ENCODE results near the gene MTRF1.
"Not testable (repeated sequence)": the region's sequence is repeated elsewhere in the genome, so short reads cannot be mapped to it uniquely, and the experiment has no call there.

The MTRF1 gene

DNA sequence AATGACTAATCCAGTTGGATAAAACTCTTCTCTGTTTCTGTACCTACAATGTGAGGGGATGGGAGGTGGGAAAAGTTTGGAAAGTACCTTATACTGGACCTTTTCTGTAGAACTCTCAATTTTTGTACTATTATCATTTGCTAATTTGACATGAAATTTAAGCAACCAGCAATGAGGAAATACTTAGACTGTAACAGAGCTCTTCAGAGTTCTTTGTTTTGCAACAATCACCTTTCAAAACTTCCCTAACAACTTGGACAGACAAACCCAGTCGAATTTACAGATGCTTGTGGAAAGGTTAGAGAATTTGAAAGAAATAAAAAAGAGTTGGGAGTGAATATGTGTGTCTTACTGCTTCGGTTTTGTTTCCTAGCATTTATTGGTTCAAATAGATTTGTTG, 85.8 kb downstream of the MTRF1 start:
- no peak for DNase-seq (ENCODE audit: low read depth in 2 of 2)

DNA sequence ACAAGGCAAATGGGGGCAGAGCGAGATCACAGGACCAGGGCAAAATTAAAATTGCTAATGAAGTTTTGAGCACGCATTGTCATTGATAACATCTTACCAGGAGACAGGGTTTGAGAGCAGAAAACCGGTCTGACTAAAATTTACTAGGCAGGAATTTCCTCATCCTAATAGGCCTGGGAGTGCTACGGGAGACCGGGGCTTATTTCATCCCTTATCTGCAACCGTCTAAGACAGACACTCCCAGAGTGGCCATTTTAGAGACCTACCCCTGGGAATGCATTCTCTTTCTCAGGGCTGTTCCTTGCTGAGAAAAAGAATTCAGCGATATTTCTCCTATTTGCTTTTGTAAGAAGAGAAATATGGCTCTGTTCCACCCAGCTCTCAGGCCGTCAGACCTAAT, 87.8 kb downstream of the MTRF1 start:
- not testable (repeated sequence) for DNase-seq (ENCODE audit: low read depth in 2 of 2)

Data from stimulated activated CD8-positive, alpha-beta memory T cell treated with anti-CD3 and anti-CD28 coated beads, Interleukin-15, amount 100 ng/mL, for 4 hours (primary cell).